ENCODE data around the gene MID1IP1.

DNA sequence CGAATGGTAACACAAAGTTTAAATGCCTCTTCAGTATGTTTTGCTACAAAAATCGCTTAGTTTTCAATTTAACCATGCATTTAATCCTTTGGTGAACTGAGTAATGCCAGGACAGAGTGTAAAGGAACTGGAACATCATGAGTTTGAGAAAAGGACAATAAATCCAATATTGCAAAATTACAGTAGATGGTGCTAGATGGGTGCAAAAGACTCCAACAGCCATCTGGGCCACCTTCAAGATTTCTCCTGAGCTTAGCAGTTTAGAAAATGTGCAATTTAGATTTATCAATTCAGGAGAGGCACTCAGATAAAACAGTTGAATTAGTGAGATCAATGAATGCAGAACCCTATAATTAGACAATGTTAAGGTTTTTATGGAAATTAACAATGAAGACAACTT, 33.2 kb upstream of the MID1IP1 start:
- TF ChIP-seq, protein P1, sequence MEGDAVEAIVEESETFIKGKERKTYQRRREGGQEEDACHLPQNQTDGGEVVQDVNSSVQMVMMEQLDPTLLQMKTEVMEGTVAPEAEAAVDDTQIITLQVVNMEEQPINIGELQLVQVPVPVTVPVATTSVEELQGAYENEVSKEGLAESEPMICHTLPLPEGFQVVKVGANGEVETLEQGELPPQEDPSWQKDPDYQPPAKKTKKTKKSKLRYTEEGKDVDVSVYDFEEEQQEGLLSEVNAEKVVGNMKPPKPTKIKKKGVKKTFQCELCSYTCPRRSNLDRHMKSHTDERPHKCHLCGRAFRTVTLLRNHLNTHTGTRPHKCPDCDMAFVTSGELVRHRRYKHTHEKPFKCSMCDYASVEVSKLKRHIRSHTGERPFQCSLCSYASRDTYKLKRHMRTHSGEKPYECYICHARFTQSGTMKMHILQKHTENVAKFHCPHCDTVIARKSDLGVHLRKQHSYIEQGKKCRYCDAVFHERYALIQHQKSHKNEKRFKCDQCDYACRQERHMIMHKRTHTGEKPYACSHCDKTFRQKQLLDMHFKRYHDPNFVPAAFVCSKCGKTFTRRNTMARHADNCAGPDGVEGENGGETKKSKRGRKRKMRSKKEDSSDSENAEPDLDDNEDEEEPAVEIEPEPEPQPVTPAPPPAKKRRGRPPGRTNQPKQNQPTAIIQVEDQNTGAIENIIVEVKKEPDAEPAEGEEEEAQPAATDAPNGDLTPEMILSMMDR (IDR thresholded peaks at IDR 0.05; ENCODE audit: low read length): peak; percentile 29
- no peak for TF ChIP-seq EZH2 (optimal IDR thresholded peaks at IDR 0.05; ENCODE audit: low read depth, low read length)

All from MM.1S (cell line).